Measurements from ENCODE around the gene VAV3.
A peak's percentile ranks its signal among the peaks of the same experiment; 100 is the strongest.

VAV3 gene

GRCh38 chr1:108010581-108010980 lies 45.6 kb upstream of the VAV3 start:
- Histone ChIP-seq H3K27ac (ENCODE audit: low read length, poor library complexity, severe bottlenecking) (no peak overlapping the region), H3K4ac (ENCODE audit: low read depth in 1 of 2, low read length in 2 of 2) (no peak overlapping the region), H3K18ac (ENCODE audit: low read depth in 1 of 2, low read length in 2 of 2) (no peak overlapping the region), H3K36me3 (ENCODE audit: control insufficient read depth in 1 of 2, insufficient read depth in 2 of 2, low read depth in 1 of 2, low read length in 2 of 2) (no peaks in the 10 kb centered on the region), H3K9me3 (ENCODE audit: control insufficient read depth, low read length) (no peaks in the 10 kb centered on the region), H3K4me2 (ENCODE audit: low read length, poor library complexity, severe bottlenecking) (no peak overlapping the region), H3K14ac (ENCODE audit: low read length in 2 of 2) (no peak overlapping the region), H4K91ac (ENCODE audit: low read length) (no peak overlapping the region), H3K27me3 (ENCODE audit: control insufficient read depth in 1 of 2, insufficient read depth in 1 of 2, low read length in 2 of 2) (peaks cover 0 to 7% of the 10 kb centered on the region in 2 experiments), H2AK5ac (ENCODE audit: low read length, severe bottlenecking) (no peak overlapping the region), H2BK120ac (ENCODE audit: low read depth, low read length) (no peak overlapping the region), H4K8ac (ENCODE audit: low read length) (no peak overlapping the region), H2AFZ (ENCODE audit: low read depth, low read length) (no peak overlapping the region), H3K79me1 (replicated peaks; ENCODE audit: low read length, poor library complexity, severe bottlenecking) (no peaks in the 10 kb centered on the region), H3K4me3 (ENCODE audit: insufficient read depth in 1 of 2, low read depth in 1 of 2, low read length in 2 of 2) (no peak overlapping the region), H3K9ac (ENCODE audit: low read length) (no peak overlapping the region), H3K4me1 (ENCODE audit: control insufficient read depth, insufficient read depth, low read depth, low read length) (no peaks in the 10 kb centered on the region), H2BK5ac (ENCODE audit: low read depth, low read length, poor library complexity, severe bottlenecking) (no peak overlapping the region), H3K23ac (ENCODE audit: low read length in 2 of 2) (no peak overlapping the region), H2BK15ac (ENCODE audit: low read depth, poor library complexity, severe bottlenecking) (no peak overlapping the region), H2BK12ac (ENCODE audit: low read length in 2 of 2) (no peak overlapping the region)
- WGBS: 81% methylated on average over 3 of the region's 4 CpGs
- no peak for DNase-seq

- no peak overlapping the region for H2BK5ac ChIP-seq (ENCODE audit: low read depth, low read length, poor library complexity, severe bottlenecking)
- no peak overlapping the region for H3K4me2 ChIP-seq (ENCODE audit: low read length, poor library complexity, severe bottlenecking)
- H3K4ac ChIP-seq (ENCODE audit: low read depth in 1 of 2, low read length in 2 of 2): no peak overlapping the region
- H3K9ac ChIP-seq (ENCODE audit: low read length): no peak overlapping the region
- H2AFZ ChIP-seq (ENCODE audit: low read depth, low read length): no peak overlapping the region
- H3K36me3 ChIP-seq (ENCODE audit: control insufficient read depth in 1 of 2, insufficient read depth in 2 of 2, low read depth in 1 of 2, low read length in 2 of 2): no peaks in the 10 kb centered on the region
- H4K91ac ChIP-seq (ENCODE audit: low read length): no peak overlapping the region
- H2BK12ac ChIP-seq (ENCODE audit: low read length in 2 of 2): no peak overlapping the region
- no peak overlapping the region for H4K8ac ChIP-seq (ENCODE audit: low read length)
- H3K14ac ChIP-seq (ENCODE audit: low read length in 2 of 2): no peak overlapping the region
- H3K18ac ChIP-seq (ENCODE audit: low read depth in 1 of 2, low read length in 2 of 2): no peak overlapping the region
- H3K23ac ChIP-seq (ENCODE audit: low read length in 2 of 2): no peak overlapping the region
- H3K79me1 ChIP-seq (replicated peaks; ENCODE audit: low read length, poor library complexity, severe bottlenecking): no peaks in the 10 kb centered on the region
- DNase-seq: peak; percentile 26
- no peak overlapping the region for H2BK15ac ChIP-seq (ENCODE audit: low read depth, poor library complexity, severe bottlenecking)
- no peaks in the 10 kb centered on the region for H3K9me3 ChIP-seq (ENCODE audit: control insufficient read depth, low read length)
- no peak overlapping the region for H2BK120ac ChIP-seq (ENCODE audit: low read depth, low read length)
- H3K4me1 ChIP-seq (ENCODE audit: control insufficient read depth, insufficient read depth, low read depth, low read length): no peaks in the 10 kb centered on the region
- peaks cover 0 to 7% of the 10 kb centered on the region in 2 experiments for H3K27me3 ChIP-seq (ENCODE audit: control insufficient read depth in 1 of 2, insufficient read depth in 1 of 2, low read length in 2 of 2)
- H3K4me3 ChIP-seq (ENCODE audit: insufficient read depth in 1 of 2, low read depth in 1 of 2, low read length in 2 of 2): no peak overlapping the region
- H2AK5ac ChIP-seq (ENCODE audit: low read length, severe bottlenecking): no peak overlapping the region
- H3K27ac ChIP-seq (ENCODE audit: low read length, poor library complexity, severe bottlenecking): no peak overlapping the region
Observed at GRCh38 chr1:108009603-108010195, 44.7 kb upstream of the VAV3 start.

GRCh38 chr1:108007531-108007930 lies 42.6 kb upstream of the VAV3 start:
- no peak overlapping the region for H4K91ac ChIP-seq (ENCODE audit: low read length)
- H2BK12ac ChIP-seq (ENCODE audit: low read length in 2 of 2): no peak overlapping the region
- no peak overlapping the region for H2BK5ac ChIP-seq (ENCODE audit: low read depth, low read length, poor library complexity, severe bottlenecking)
- no peak overlapping the region for H3K4me3 ChIP-seq (ENCODE audit: insufficient read depth in 1 of 2, low read depth in 1 of 2, low read length in 2 of 2)
- H3K9ac ChIP-seq (ENCODE audit: low read length): no peak overlapping the region
- H2BK120ac ChIP-seq (ENCODE audit: low read depth, low read length): no peak overlapping the region
- H3K4ac ChIP-seq (ENCODE audit: low read depth in 1 of 2, low read length in 2 of 2): no peak overlapping the region
- no CpG with 5 or more reads among the region's 2 CpGs for whole genome bisulfite sequencing
- no peaks in the 10 kb centered on the region for H3K9me3 ChIP-seq (ENCODE audit: control insufficient read depth, low read length)
- H3K36me3 ChIP-seq (ENCODE audit: control insufficient read depth in 1 of 2, insufficient read depth in 2 of 2, low read depth in 1 of 2, low read length in 2 of 2): no peaks in the 10 kb centered on the region
- no peaks in the 10 kb centered on the region for H3K79me1 ChIP-seq (replicated peaks; ENCODE audit: low read length, poor library complexity, severe bottlenecking)
- no peak overlapping the region for H4K8ac ChIP-seq (ENCODE audit: low read length)
- peaks cover 0 to under 1% of the 10 kb centered on the region in 2 experiments for H3K27me3 ChIP-seq (ENCODE audit: control insufficient read depth in 1 of 2, insufficient read depth in 1 of 2, low read length in 2 of 2)
- no peak overlapping the region for H3K14ac ChIP-seq (ENCODE audit: low read length in 2 of 2)
- no peaks in the 10 kb centered on the region for H3K4me1 ChIP-seq (ENCODE audit: control insufficient read depth, insufficient read depth, low read depth, low read length)
- no peak overlapping the region for H3K4me2 ChIP-seq (ENCODE audit: low read length, poor library complexity, severe bottlenecking)
- H2AFZ ChIP-seq (ENCODE audit: low read depth, low read length): no peak overlapping the region
- H2BK15ac ChIP-seq (ENCODE audit: low read depth, poor library complexity, severe bottlenecking): no peak overlapping the region
- H3K18ac ChIP-seq (ENCODE audit: low read depth in 1 of 2, low read length in 2 of 2): no peak overlapping the region
- H2AK5ac ChIP-seq (ENCODE audit: low read length, severe bottlenecking): no peak overlapping the region
- H3K23ac ChIP-seq (ENCODE audit: low read length in 2 of 2): no peak overlapping the region
- DNase-seq: no peak
- no peak overlapping the region for H3K27ac ChIP-seq (ENCODE audit: low read length, poor library complexity, severe bottlenecking)

- H4K8ac ChIP-seq (ENCODE audit: low read length): no peak overlapping the region
- H3K4ac ChIP-seq (ENCODE audit: low read depth in 1 of 2, low read length in 2 of 2): no peak overlapping the region
- no peak overlapping the region for H2BK120ac ChIP-seq (ENCODE audit: low read depth, low read length)
- H3K4me3 ChIP-seq (ENCODE audit: insufficient read depth in 1 of 2, low read depth in 1 of 2, low read length in 2 of 2): no peak overlapping the region
- no peaks in the 10 kb centered on the region for H3K27me3 ChIP-seq (ENCODE audit: control insufficient read depth in 1 of 2, insufficient read depth in 1 of 2, low read length in 2 of 2)
- H2BK5ac ChIP-seq (ENCODE audit: low read depth, low read length, poor library complexity, severe bottlenecking): no peak overlapping the region
- no peaks in the 10 kb centered on the region for H3K36me3 ChIP-seq (ENCODE audit: control insufficient read depth in 1 of 2, insufficient read depth in 2 of 2, low read depth in 1 of 2, low read length in 2 of 2)
- H3K27ac ChIP-seq (ENCODE audit: low read length, poor library complexity, severe bottlenecking): no peak overlapping the region
- no peak for DNase-seq
- no peak overlapping the region for H3K14ac ChIP-seq (ENCODE audit: low read length in 2 of 2)
- H3K79me1 ChIP-seq (replicated peaks; ENCODE audit: low read length, poor library complexity, severe bottlenecking): no peaks in the 10 kb centered on the region
- H3K18ac ChIP-seq (ENCODE audit: low read depth in 1 of 2, low read length in 2 of 2): no peak overlapping the region
- no peak overlapping the region for H2BK15ac ChIP-seq (ENCODE audit: low read depth, poor library complexity, severe bottlenecking)
- no peaks in the 10 kb centered on the region for H3K4me1 ChIP-seq (ENCODE audit: control insufficient read depth, insufficient read depth, low read depth, low read length)
- H2AK5ac ChIP-seq (ENCODE audit: low read length, severe bottlenecking): no peak overlapping the region
- H2BK12ac ChIP-seq (ENCODE audit: low read length in 2 of 2): no peak overlapping the region
- no peak overlapping the region for H3K23ac ChIP-seq (ENCODE audit: low read length in 2 of 2)
- H3K4me2 ChIP-seq (ENCODE audit: low read length, poor library complexity, severe bottlenecking): no peak overlapping the region
- 100% methylated on average over 1 of the region's 1 CpG for WGBS
- no peak overlapping the region for H2AFZ ChIP-seq (ENCODE audit: low read depth, low read length)
- no peaks in the 10 kb centered on the region for H3K9me3 ChIP-seq (ENCODE audit: control insufficient read depth, low read length)
- no peak overlapping the region for H3K9ac ChIP-seq (ENCODE audit: low read length)
- no peak overlapping the region for H4K91ac ChIP-seq (ENCODE audit: low read length)
Observed at GRCh38 chr1:108007070-108007469, 42.1 kb upstream of the VAV3 start.

Data from mesenchymal stem cell (in vitro differentiated cells and primary cell).